Measurements from ENCODE around the gene CHD6.

DNA sequence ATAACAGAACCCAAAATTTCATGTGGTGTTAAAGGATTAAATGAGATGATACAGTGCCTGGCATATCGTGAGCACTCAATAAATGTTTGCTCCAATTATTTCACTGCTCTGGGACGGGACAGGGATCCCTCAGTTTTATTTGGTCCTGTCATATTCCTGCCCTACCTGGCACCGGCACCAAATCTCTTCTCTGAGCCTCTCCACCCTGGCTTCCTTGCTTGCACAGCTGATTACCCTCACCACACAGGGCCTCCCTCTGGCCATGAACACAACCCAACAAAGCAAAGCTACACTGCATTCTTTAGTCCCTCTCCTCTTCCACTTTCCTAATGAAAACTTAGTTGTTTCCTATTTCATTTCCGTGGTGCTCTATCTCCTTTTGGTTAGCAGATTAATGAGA is 16.4 kb downstream of the CHD6 start:
- TF ChIP-seq, protein P1, sequence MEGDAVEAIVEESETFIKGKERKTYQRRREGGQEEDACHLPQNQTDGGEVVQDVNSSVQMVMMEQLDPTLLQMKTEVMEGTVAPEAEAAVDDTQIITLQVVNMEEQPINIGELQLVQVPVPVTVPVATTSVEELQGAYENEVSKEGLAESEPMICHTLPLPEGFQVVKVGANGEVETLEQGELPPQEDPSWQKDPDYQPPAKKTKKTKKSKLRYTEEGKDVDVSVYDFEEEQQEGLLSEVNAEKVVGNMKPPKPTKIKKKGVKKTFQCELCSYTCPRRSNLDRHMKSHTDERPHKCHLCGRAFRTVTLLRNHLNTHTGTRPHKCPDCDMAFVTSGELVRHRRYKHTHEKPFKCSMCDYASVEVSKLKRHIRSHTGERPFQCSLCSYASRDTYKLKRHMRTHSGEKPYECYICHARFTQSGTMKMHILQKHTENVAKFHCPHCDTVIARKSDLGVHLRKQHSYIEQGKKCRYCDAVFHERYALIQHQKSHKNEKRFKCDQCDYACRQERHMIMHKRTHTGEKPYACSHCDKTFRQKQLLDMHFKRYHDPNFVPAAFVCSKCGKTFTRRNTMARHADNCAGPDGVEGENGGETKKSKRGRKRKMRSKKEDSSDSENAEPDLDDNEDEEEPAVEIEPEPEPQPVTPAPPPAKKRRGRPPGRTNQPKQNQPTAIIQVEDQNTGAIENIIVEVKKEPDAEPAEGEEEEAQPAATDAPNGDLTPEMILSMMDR (IDR thresholded peaks at IDR 0.05; ENCODE audit: insufficient read depth, low read length): no peak
- TF ChIP-seq POLR2AphosphoS5 (IDR thresholded peaks at IDR 0.05; ENCODE audit: low read depth): no peak
